GM23338 (cell line): ENCODE results near the gene SNAPC2. TPM values are rescaled to one million over a fixed set of nuclear protein-coding genes. Genes with fewer than 3 reads are reported as not detected.
A peak's percentile ranks its signal among the peaks of the same experiment; 100 is the strongest.
"Not testable (repeated sequence)": the region's sequence is repeated elsewhere in the genome, so short reads cannot be mapped to it uniquely, and the experiment has no call there.

ENCODE experiments used
- ATAC-seq: fragments of 200-7000 bp; cut with Tn5 transposase; 3 replicates; pipeline ENCODE4 v1.9.1; 2020
- DNase-seq: peaks from one replicate; pipeline ENCODE4 v3.0.0-alpha.2; 2015; ENCODE audit warnings: low spot score
- H2AFZ ChIP-seq: fragments of 200-600 bp; sonication (generic); 2 replicates; pipeline ENCODE4 v1.8.0; 2016; ENCODE audit warnings: antibody characterized with exemption, mild to moderate bottlenecking, moderate library complexity
- H3F3A ChIP-seq: fragments of 200-600 bp; sonication (generic); replicated peaks from 2 replicates; pipeline ENCODE4 v1.8.0; 2017; ENCODE audit warnings: antibody characterized with exemption, mixed run types, low read depth
- H3K27ac ChIP-seq: fragments of 200-600 bp; sonication (generic); 2 replicates; pipeline ENCODE4 v1.6.1; 2016; ENCODE audit warnings: low read depth
- H3K27me3 ChIP-seq: fragments of 200-600 bp; sonication (generic); 2 replicates; pipeline ENCODE4 v1.8.0; 2016; ENCODE audit warnings: mild to moderate bottlenecking, mixed run types, moderate library complexity; ENCODE audit not compliant: insufficient read depth
- H3K36me3 ChIP-seq: fragments of 200-600 bp; sonication (generic); 2 replicates; pipeline ENCODE4 v1.8.0; 2016; ENCODE audit warnings: mild to moderate bottlenecking; ENCODE audit not compliant: insufficient read depth
- H3K4me1 ChIP-seq: fragments of 200-600 bp; sonication (generic); 2 replicates; pipeline ENCODE4 v1.8.0; 2016; ENCODE audit warnings: mild to moderate bottlenecking, moderate library complexity; ENCODE audit not compliant: insufficient read depth
- H3K4me2 ChIP-seq: fragments of 200-600 bp; sonication (generic); 2 replicates; pipeline ENCODE4 v1.7.1; 2017; ENCODE audit warnings: mixed run types
- H3K4me3 ChIP-seq: fragments of 200-600 bp; sonication (generic); 2 replicates; pipeline ENCODE4 v1.6.1; 2016; ENCODE audit warnings: mixed run types
- H3K79me2 ChIP-seq: fragments of 200-600 bp; sonication (generic); replicated peaks from 2 replicates; pipeline ENCODE4 v1.8.0; 2017; ENCODE audit warnings: mild to moderate bottlenecking; ENCODE audit not compliant: insufficient read depth
- H3K9me2 ChIP-seq: fragments of 200-600 bp; sonication (generic); 2 replicates; pipeline ENCODE4 v1.8.0; 2017; ENCODE audit not compliant: insufficient read depth
- H4K20me1 ChIP-seq: fragments of 200-600 bp; sonication (generic); replicated peaks from 2 replicates; pipeline ENCODE4 v1.8.0; 2017; ENCODE audit warnings: mild to moderate bottlenecking; ENCODE audit not compliant: insufficient read depth
- H3K27ac Mint-ChIP-seq: 2 replicates; pipeline ENCODE4 v1.8.0; 2020; ENCODE audit warnings: inconsistent platforms, mild to moderate bottlenecking, moderate library complexity, mixed read lengths
- H3K27me3 Mint-ChIP-seq: 3 replicates; pipeline ENCODE4 v1.8.0; 2022; ENCODE audit warnings: low read depth, mild to moderate bottlenecking, moderate library complexity, mixed read lengths, inconsistent platforms; ENCODE audit not compliant: insufficient read depth, poor library complexity
- H3K36me3 Mint-ChIP-seq: 3 replicates; pipeline ENCODE4 v1.8.0; 2021; ENCODE audit warnings: low read depth, mild to moderate bottlenecking, inconsistent platforms, moderate library complexity, mixed read lengths
- H3K4me1 Mint-ChIP-seq: 3 replicates; pipeline ENCODE4 v1.8.0; 2020; ENCODE audit warnings: mild to moderate bottlenecking, inconsistent platforms, mixed read lengths
- H3K4me3 Mint-ChIP-seq: 3 replicates; pipeline ENCODE4 v1.8.0; 2021; ENCODE audit warnings: moderate library complexity, mild to moderate bottlenecking, inconsistent platforms, mixed read lengths
- H3K9me3 Mint-ChIP-seq: 3 replicates; pipeline ENCODE4 v1.8.0; 2020; ENCODE audit warnings: moderate library complexity, mild to moderate bottlenecking, inconsistent platforms, mixed read lengths
- EZH2phosphoT487 ChIP-seq: fragments of 200-600 bp; sonication (generic); IDR thresholded peaks from one replicate; pipeline ENCODE4 v1.8.1; 2018; ENCODE audit warnings: antibody characterized with exemption; ENCODE audit not compliant: unreplicated experiment
- JUNB ChIP-seq: IDR thresholded peaks from one replicate; pipeline ENCODE4 v1.6.1; 2016; ENCODE audit warnings: antibody characterized with exemption; ENCODE audit not compliant: unreplicated experiment
- POLR2AphosphoS5 ChIP-seq: IDR thresholded peaks from 2 replicates; pipeline ENCODE4 v1.6.1; 2016; ENCODE audit warnings: antibody characterized with exemption, low read depth
- STAT1 ChIP-seq: IDR thresholded peaks from one replicate; pipeline ENCODE4 v1.6.1; 2016; ENCODE audit warnings: antibody characterized with exemption; ENCODE audit not compliant: unreplicated experiment
- polyA plus RNA-seq: library from polyadenylated mRNA; unstranded; fragments of >200 nt; fragmentation: Nextera tagmentation; extraction: Ambion mirVana; gene quantifications from 2 replicates; pipeline ENCODE4 v1.2.1, GENCODE V29; 2016
- total RNA-seq: library from RNA; depleted of rRNA; stranded (reverse); fragments of >200 nt; shearing (Covaris generic); gene quantifications from 2 replicates; pipeline ENCODE4 v1.2.3, GENCODE V29; 2014
- TF ChIP-seq, protein P1 (sequence below), 2 experiments: fragments of 200-600 bp in 1 of 2; sonication (generic) in 1 of 2; conservative IDR thresholded peaks; 2 replicates each; pipeline versions ENCODE4 v1.5.1 to v1.6.1; 2016 to 2017; ENCODE audit warnings: antibody characterized with exemption in 2 of 2, low read depth in 2 of 2, mild to moderate bottlenecking in 2 of 2, moderate library complexity in 1 of 2

The SNAPC2 gene
- total and polyA plus RNA-seq, 2 experiments from 2014 or later, result 17.1 to 25.1 TPM

DNA sequence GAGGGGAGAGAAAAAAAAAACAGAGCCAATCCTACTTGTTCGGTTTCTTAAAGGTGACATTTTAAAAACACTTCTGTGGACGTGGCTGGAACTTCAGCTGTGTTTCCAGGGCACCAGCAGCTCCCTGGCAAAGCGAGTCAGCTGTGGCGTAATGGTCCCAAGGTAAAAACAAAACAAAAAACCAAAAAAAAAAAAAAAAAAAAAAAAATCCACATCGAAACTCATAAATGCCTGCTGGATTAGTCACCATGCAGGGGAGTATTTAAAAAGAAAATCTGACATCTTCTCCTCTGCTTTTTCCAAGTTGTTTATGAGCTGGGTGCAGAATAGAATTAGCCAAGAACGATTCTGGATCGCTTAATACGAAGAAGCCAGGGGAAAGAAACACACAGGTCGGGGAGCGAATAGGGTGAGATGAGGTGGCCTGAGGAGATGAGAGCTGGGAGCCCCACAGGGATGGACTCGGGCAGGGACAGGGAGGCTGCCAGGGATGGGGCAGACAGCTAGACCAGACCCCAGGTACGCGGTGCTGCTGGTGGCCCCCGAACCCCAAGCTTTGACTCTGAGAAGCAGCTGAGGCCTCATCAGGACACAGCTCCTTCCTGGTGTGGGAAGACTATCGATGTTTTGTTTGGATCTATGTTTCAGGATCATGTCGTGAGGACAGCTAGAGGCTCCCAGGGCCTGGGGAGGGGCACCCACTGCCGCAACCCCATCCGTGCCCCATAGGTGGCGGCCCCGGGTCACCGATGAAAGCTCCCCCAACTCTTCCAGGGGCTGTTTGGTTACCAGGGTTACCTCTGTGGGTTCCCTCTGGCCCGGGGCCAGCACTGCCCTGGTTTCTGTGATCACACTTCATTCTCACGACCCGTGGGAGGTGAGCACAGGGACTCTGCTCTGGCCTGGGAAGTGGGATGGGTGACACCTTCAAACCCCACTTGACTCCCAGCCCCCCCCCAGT lies 8.9 kb downstream of the SNAPC2 start:
- DNase-seq (peak; percentile 89), ATAC-seq (peak; percentile 57)
- Mint-ChIP-seq H3K27me3 (peaks cover 15% of the 10 kb centered on the region), H3K4me3 (no peak overlapping the region; the same call in 2 of the 3 replicates), H3K36me3 (peaks cover 48% of the 10 kb centered on the region), H3K9me3 (no peaks in the 10 kb centered on the region), H3K27ac (no peak overlapping the region), H3K4me1 (peaks cover 4% of the 10 kb centered on the region)
- Histone ChIP-seq H3K4me2 (no peak overlapping the region), H3F3A (peaks cover 31% of the 10 kb centered on the region), H3K9me2 (no peaks in the 10 kb centered on the region), H3K27me3 (no peaks in the 10 kb centered on the region), H2AFZ (no peak overlapping the region), H3K79me2 (no peaks in the 10 kb centered on the region), H3K36me3 (peaks cover 10% of the 10 kb centered on the region; the same call in 1 of the 2 replicates), H3K4me3 (no peak overlapping the region), H3K4me1 (peaks cover 4% of the 10 kb centered on the region; the same call in 1 of the 2 replicates), H3K27ac (peak overlapping the region; percentile 83; the same call in 1 of the 2 replicates), H4K20me1 (peaks cover 6% of the 10 kb centered on the region; the same call in 1 of the 2 replicates)
- no peak for TF ChIP-seq EZH2phosphoT487
- TF ChIP-seq, protein P1, sequence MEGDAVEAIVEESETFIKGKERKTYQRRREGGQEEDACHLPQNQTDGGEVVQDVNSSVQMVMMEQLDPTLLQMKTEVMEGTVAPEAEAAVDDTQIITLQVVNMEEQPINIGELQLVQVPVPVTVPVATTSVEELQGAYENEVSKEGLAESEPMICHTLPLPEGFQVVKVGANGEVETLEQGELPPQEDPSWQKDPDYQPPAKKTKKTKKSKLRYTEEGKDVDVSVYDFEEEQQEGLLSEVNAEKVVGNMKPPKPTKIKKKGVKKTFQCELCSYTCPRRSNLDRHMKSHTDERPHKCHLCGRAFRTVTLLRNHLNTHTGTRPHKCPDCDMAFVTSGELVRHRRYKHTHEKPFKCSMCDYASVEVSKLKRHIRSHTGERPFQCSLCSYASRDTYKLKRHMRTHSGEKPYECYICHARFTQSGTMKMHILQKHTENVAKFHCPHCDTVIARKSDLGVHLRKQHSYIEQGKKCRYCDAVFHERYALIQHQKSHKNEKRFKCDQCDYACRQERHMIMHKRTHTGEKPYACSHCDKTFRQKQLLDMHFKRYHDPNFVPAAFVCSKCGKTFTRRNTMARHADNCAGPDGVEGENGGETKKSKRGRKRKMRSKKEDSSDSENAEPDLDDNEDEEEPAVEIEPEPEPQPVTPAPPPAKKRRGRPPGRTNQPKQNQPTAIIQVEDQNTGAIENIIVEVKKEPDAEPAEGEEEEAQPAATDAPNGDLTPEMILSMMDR (conservative IDR thresholded peaks at IDR 0.05; ENCODE audit: low read depth in 2 of 2), result peak; percentile 57 to 68

DNA sequence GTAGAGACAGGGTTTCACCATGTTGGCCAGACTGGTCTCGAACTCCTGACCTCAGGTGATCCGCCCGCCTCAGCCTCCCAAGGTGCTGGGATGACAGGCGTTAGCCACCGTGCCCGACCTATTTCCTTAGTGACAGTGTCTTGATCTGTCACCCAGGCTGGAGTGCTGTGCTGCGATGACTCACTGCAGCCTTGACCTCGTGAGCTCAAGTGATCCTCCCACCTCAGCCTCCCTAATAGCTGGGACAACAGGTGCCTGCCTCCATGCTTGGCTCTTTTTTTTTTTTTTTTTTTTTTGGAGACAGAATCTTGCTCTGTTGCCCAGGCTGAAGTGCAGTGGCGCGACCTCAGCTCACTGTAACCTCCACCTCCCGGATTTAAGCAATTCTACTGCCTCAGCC lies 9.9 kb downstream of the SNAPC2 start:
- H3K79me2 ChIP-seq, H3K27ac Mint-ChIP-seq, H4K20me1 ChIP-seq, H3K27ac ChIP-seq, H3K4me1 ChIP-seq, H3K27me3 ChIP-seq, H3K9me3 Mint-ChIP-seq, ATAC-seq, DNase-seq, H3K4me3 Mint-ChIP-seq, H2AFZ ChIP-seq, H3K4me3 ChIP-seq, H3K9me2 ChIP-seq, H3K4me2 ChIP-seq, H3K4me1 Mint-ChIP-seq: not testable (repeated sequence)
- H3K36me3 ChIP-seq, result peaks cover 11% of the 10 kb centered on the region; the same call in 1 of the 2 replicates
- Mint-ChIP-seq H3K27me3 (peaks cover 14% of the 10 kb centered on the region), H3K36me3 (peaks cover 55% of the 10 kb centered on the region)
- H3F3A ChIP-seq, result peaks cover 27% of the 10 kb centered on the region

DNA sequence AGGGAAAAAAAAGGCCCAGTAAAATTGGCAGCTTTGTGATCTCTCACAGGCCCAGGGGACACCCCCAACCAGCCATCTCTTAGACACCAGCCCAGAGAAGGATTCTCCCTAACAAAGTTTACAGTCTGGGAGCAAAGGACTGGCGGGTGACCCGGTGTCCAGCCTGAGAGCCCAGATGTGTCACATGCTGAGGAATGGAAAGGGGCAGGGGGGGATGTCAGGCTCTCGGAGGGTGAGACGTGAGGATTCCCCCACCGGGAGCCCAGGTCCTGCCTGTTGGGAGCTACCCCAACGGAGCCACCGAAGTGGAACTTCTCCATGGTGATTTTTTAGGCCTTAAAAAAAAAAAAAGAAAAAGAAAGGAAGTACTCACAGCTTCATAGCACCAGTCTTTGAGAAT lies 10.6 kb downstream of the SNAPC2 start:
- no peak overlapping the region for H3K4me3 ChIP-seq
- H3F3A ChIP-seq, result peaks cover 27% of the 10 kb centered on the region
- H4K20me1 ChIP-seq, result peaks cover 6% of the 10 kb centered on the region; the same call in 1 of the 2 replicates
- H3K27ac ChIP-seq, result no peak overlapping the region; the same call in 1 of the 2 replicates
- Mint-ChIP-seq H3K4me1 (peaks cover 4% of the 10 kb centered on the region), H3K27ac (no peak overlapping the region), H3K27me3 (peaks cover 14% of the 10 kb centered on the region), H3K9me3 (no peaks in the 10 kb centered on the region), H3K36me3 (peaks cover 62% of the 10 kb centered on the region), H3K4me3 (no peak overlapping the region)
- H3K79me2 ChIP-seq, result no peaks in the 10 kb centered on the region
- no peaks in the 10 kb centered on the region for H3K27me3 ChIP-seq
- H3K4me2 ChIP-seq, result no peak overlapping the region
- peaks cover 4% of the 10 kb centered on the region; the same call in 1 of the 2 replicates for H3K4me1 ChIP-seq
- no peaks in the 10 kb centered on the region for H3K9me2 ChIP-seq
- no peak for DNase-seq
- no peak overlapping the region for H2AFZ ChIP-seq
- ATAC-seq, result no peak
- H3K36me3 ChIP-seq, result peaks cover 16% of the 10 kb centered on the region; the same call in 1 of the 2 replicates
- TF ChIP-seq EZH2phosphoT487 (no peak), STAT1 (no peak), POLR2AphosphoS5 (no peak), JUNB (no peak)
- TF ChIP-seq, protein P1 (conservative IDR thresholded peaks at IDR 0.05; ENCODE audit: low read depth in 2 of 2), result no peak
